ENCODE results near the gene PPP1R9A.

PPP1R9A gene

DNA sequence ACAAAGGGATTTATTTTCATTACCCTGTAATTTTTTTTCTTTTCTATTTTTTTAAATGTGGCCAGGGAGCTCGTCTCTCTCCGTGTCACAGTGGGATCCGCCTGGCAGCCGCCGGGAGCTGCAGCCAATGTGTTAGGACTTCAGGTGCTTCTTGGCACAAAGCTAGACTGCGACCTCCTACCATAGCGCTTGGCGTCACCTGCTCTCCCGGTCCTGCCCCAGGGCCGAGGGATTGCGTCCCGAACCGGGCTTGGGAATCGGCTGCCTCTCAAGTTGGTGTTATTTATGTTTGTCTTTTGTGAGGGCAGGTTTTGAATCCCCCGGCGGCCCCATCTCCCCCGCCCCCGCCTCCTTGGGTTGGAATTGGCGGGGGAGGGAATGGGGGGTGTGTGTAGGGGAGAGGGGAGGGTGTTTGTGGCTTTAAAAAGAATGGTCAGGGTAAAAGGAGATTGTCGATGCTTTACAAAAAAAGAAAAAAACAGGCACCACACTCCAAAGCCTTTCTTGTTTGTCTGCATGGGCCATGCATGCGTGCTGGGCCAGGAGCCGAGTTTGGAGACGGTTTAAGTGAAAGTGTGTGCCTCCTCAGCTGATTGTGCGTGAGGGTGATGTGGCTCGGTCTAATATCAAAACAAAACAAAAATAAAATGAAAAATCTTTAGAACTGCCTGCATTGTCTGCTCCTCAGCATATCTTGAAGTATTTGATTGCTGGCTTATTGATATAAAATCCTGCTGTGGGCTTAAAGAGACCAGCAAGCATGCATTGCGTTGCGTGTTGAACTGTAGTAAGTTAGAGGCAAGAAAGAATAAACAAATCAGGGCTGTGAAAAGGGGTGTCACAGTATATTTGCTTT, 1.2 kb downstream of the PPP1R9A start:
- Histone ChIP-seq H3K4me3 (ENCODE audit: low read depth, low read length) (peak overlapping the region; percentile 50), H3K27ac (ENCODE audit: extremely low read depth, low read depth, low read length) (peak overlapping the region; percentile 98), H3K9me3 (ENCODE audit: control insufficient read depth, insufficient read depth, low read depth, low read length) (no peaks in the 10 kb centered on the region), H3K36me3 (ENCODE audit: control insufficient read depth in 2 of 2, insufficient read depth in 1 of 2, low read length in 2 of 2) (no peaks in the 10 kb centered on the region), H3K4me1 (ENCODE audit: control insufficient read depth, insufficient read depth, low read length) (peaks cover 32% of the 10 kb centered on the region)
- POLR2A ChIA-PET, result interaction anchor here (0.6 to 0.9 kb wide), 2 partner anchors 40 to 938 kb away, joined by 3 to 4 read pairs; no protein-coding TSS in a partner anchor
- CTCF ChIA-PET, result interaction anchor here (0.7 kb wide), 3 partner anchors 54 to 1790 kb away, joined by 3 to 4 read pairs (median 3); no protein-coding TSS in a partner anchor
- no peak for TF ChIP-seq ZNF777 (tag by site-specific recombination; IDR thresholded peaks at IDR 0.05; ENCODE audit: borderline replicate concordance)
- no peak for TF ChIP-seq ZNF214 (tag by site-specific recombination; IDR thresholded peaks at IDR 0.05; ENCODE audit: borderline replicate concordance)
- TF ChIP-seq ZNF596 (tag by site-specific recombination; IDR thresholded peaks at IDR 0.05), result no peak
- TF ChIP-seq, protein P1, sequence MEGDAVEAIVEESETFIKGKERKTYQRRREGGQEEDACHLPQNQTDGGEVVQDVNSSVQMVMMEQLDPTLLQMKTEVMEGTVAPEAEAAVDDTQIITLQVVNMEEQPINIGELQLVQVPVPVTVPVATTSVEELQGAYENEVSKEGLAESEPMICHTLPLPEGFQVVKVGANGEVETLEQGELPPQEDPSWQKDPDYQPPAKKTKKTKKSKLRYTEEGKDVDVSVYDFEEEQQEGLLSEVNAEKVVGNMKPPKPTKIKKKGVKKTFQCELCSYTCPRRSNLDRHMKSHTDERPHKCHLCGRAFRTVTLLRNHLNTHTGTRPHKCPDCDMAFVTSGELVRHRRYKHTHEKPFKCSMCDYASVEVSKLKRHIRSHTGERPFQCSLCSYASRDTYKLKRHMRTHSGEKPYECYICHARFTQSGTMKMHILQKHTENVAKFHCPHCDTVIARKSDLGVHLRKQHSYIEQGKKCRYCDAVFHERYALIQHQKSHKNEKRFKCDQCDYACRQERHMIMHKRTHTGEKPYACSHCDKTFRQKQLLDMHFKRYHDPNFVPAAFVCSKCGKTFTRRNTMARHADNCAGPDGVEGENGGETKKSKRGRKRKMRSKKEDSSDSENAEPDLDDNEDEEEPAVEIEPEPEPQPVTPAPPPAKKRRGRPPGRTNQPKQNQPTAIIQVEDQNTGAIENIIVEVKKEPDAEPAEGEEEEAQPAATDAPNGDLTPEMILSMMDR (tag by site-specific recombination; IDR thresholded peaks at IDR 0.05), result no peak
- TF ChIP-seq, protein P2, sequence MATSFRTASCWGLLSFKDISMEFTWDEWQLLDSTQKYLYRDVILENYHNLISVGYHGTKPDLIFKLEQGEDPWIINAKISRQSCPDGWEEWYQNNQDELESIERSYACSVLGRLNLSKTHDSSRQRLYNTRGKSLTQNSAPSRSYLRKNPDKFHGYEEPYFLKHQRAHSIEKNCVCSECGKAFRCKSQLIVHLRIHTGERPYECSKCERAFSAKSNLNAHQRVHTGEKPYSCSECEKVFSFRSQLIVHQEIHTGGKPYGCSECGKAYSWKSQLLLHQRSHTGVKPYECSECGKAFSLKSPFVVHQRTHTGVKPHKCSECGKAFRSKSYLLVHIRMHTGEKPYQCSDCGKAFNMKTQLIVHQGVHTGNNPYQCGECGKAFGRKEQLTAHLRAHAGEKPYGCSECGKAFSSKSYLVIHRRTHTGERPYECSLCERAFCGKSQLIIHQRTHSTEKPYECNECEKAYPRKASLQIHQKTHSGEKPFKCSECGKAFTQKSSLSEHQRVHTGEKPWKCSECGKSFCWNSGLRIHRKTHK (tag by site-specific recombination; IDR thresholded peaks at IDR 0.05), result no peak
- 0 out of 2 replicates have a peak, but pooled peaks have one; percentile 6 for TF ChIP-seq ZNF341 (tag by site-specific recombination; IDR thresholded peaks at IDR 0.05; ENCODE audit: low read depth)
- TF ChIP-seq ZNF521 (tag by site-specific recombination; IDR thresholded peaks at IDR 0.05), result no peak
- TF ChIP-seq, protein P3, sequence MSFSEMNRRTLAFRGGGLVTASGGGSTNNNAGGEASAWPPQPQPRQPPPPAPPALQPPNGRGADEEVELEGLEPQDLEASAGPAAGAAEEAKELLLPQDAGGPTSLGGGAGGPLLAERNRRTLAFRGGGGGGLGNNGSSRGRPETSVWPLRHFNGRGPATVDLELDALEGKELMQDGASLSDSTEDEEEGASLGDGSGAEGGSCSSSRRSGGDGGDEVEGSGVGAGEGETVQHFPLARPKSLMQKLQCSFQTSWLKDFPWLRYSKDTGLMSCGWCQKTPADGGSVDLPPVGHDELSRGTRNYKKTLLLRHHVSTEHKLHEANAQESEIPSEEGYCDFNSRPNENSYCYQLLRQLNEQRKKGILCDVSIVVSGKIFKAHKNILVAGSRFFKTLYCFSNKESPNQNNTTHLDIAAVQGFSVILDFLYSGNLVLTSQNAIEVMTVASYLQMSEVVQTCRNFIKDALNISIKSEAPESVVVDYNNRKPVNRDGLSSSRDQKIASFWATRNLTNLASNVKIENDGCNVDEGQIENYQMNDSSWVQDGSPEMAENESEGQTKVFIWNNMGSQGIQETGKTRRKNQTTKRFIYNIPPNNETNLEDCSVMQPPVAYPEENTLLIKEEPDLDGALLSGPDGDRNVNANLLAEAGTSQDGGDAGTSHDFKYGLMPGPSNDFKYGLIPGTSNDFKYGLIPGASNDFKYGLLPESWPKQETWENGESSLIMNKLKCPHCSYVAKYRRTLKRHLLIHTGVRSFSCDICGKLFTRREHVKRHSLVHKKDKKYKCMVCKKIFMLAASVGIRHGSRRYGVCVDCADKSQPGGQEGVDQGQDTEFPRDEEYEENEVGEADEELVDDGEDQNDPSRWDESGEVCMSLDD (tag by site-specific recombination; IDR thresholded peaks at IDR 0.05), result peak; percentile 47; the same call in 1 of the 2 replicates
- TF ChIP-seq ZNF501 (tag by site-specific recombination; IDR thresholded peaks at IDR 0.05), result peak; percentile 69
- TF ChIP-seq KLF16 (tag by site-specific recombination; IDR thresholded peaks at IDR 0.05), result no peak
- TF ChIP-seq PRDM1 (tag by site-specific recombination; IDR thresholded peaks at IDR 0.05), result peak; percentile 63; the same call in 1 of the 2 replicates
- TF ChIP-seq ZNF266 (tag by site-specific recombination; IDR thresholded peaks at IDR 0.05; ENCODE audit: low read depth), result no peak
- no peak for TF ChIP-seq ZNF658 (tag by site-specific recombination; IDR thresholded peaks at IDR 0.05)
- TF ChIP-seq, protein P4, sequence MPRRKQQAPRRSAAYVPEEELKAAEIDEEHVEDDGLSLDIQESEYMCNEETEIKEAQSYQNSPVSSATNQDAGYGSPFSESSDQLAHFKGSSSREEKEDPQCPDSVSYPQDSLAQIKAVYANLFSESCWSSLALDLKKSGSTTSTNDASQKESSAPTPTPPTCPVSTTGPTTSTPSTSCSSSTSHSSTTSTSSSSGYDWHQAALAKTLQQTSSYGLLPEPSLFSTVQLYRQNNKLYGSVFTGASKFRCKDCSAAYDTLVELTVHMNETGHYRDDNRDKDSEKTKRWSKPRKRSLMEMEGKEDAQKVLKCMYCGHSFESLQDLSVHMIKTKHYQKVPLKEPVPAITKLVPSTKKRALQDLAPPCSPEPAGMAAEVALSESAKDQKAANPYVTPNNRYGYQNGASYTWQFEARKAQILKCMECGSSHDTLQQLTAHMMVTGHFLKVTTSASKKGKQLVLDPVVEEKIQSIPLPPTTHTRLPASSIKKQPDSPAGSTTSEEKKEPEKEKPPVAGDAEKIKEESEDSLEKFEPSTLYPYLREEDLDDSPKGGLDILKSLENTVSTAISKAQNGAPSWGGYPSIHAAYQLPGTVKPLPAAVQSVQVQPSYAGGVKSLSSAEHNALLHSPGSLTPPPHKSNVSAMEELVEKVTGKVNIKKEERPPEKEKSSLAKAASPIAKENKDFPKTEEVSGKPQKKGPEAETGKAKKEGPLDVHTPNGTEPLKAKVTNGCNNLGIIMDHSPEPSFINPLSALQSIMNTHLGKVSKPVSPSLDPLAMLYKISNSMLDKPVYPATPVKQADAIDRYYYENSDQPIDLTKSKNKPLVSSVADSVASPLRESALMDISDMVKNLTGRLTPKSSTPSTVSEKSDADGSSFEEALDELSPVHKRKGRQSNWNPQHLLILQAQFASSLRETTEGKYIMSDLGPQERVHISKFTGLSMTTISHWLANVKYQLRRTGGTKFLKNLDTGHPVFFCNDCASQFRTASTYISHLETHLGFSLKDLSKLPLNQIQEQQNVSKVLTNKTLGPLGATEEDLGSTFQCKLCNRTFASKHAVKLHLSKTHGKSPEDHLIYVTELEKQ (tag by site-specific recombination; IDR thresholded peaks at IDR 0.05; ENCODE audit: borderline replicate concordance), result no peak
- TF ChIP-seq SP2 (tag by site-specific recombination; IDR thresholded peaks at IDR 0.05), result peak; percentile 51
- TF ChIP-seq ZNF544 (tag by site-specific recombination; IDR thresholded peaks at IDR 0.05), result no peak
- TF ChIP-seq, protein P5, sequence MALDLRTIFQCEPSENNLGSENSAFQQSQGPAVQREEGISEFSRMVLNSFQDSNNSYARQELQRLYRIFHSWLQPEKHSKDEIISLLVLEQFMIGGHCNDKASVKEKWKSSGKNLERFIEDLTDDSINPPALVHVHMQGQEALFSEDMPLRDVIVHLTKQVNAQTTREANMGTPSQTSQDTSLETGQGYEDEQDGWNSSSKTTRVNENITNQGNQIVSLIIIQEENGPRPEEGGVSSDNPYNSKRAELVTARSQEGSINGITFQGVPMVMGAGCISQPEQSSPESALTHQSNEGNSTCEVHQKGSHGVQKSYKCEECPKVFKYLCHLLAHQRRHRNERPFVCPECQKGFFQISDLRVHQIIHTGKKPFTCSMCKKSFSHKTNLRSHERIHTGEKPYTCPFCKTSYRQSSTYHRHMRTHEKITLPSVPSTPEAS (tag by site-specific recombination; IDR thresholded peaks at IDR 0.05), result peak; percentile 82
- no peak for TF ChIP-seq ZNF239 (tag by site-specific recombination; IDR thresholded peaks at IDR 0.05)
- TF ChIP-seq, protein P6, sequence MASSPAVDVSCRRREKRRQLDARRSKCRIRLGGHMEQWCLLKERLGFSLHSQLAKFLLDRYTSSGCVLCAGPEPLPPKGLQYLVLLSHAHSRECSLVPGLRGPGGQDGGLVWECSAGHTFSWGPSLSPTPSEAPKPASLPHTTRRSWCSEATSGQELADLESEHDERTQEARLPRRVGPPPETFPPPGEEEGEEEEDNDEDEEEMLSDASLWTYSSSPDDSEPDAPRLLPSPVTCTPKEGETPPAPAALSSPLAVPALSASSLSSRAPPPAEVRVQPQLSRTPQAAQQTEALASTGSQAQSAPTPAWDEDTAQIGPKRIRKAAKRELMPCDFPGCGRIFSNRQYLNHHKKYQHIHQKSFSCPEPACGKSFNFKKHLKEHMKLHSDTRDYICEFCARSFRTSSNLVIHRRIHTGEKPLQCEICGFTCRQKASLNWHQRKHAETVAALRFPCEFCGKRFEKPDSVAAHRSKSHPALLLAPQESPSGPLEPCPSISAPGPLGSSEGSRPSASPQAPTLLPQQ (tag by site-specific recombination; IDR thresholded peaks at IDR 0.05), result 0 out of 2 replicates have a peak, but pooled peaks have one; percentile 26
